Measurements from ENCODE around the gene CRX.

CRX gene

DNA sequence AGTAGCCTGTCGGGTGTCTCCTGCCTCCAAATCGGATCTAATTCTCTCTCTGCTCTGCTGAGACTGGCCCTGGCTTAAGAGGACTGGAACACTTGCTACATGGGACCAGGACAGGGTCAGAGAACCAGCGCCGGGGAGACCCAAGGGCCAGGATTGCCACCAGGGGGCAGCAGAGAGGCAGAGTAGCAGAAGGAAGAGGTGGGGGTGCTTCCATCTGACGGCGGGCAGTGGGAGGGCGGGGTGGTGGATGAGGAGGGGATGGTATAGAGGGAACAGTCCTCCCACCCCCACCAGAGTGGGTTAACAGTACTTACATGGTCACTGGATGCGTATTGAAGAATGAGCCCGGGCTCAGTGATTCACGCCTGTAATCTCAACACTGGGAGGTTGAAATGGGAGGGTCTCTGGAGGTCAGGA lies 31.3 kb upstream of the CRX start:
- Histone ChIP-seq H3K9ac (no peak overlapping the region), H3K27me3 (ENCODE audit: control insufficient read depth, insufficient read depth, low read length) (no peaks in the 10 kb centered on the region), H3K4me3 (ENCODE audit: low read depth, low read length) (no peak overlapping the region), H3K4me2 (ENCODE audit: low read length) (no peak overlapping the region), H3K4me1 (no peaks in the 10 kb centered on the region), H3K36me3 (ENCODE audit: control insufficient read depth, insufficient read depth, low read length) (no peaks in the 10 kb centered on the region), H3K9me3 (ENCODE audit: control insufficient read depth, low read length) (no peaks in the 10 kb centered on the region), H3K27ac (no peak overlapping the region), H2AFZ (peak overlapping the region; percentile 16), H3K79me2 (no peaks in the 10 kb centered on the region)
- TF ChIP-seq, protein P1, sequence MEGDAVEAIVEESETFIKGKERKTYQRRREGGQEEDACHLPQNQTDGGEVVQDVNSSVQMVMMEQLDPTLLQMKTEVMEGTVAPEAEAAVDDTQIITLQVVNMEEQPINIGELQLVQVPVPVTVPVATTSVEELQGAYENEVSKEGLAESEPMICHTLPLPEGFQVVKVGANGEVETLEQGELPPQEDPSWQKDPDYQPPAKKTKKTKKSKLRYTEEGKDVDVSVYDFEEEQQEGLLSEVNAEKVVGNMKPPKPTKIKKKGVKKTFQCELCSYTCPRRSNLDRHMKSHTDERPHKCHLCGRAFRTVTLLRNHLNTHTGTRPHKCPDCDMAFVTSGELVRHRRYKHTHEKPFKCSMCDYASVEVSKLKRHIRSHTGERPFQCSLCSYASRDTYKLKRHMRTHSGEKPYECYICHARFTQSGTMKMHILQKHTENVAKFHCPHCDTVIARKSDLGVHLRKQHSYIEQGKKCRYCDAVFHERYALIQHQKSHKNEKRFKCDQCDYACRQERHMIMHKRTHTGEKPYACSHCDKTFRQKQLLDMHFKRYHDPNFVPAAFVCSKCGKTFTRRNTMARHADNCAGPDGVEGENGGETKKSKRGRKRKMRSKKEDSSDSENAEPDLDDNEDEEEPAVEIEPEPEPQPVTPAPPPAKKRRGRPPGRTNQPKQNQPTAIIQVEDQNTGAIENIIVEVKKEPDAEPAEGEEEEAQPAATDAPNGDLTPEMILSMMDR (IDR thresholded peaks at IDR 0.05) = peak; percentile 89

DNA sequence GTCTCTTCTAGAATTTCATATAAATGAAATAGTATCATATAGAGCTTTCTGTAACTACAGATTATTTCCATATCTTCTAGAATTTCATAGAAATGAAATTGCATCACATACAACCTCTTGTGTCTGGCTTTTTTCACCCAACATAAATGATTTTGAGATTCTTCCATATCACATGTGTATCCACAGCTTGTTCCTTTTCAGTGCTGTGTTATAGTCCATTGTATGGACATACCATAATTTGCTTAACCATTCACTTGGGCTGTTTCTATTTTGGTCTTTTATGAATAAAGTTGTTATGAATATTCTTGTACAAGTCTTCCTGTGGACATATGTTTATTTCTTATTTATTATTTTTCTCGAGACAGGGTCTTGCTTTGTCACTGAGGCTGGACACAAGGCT lies 29.1 kb upstream of the CRX start:
- H3K27ac ChIP-seq = no peak overlapping the region
- no peak overlapping the region for H3K4me3 ChIP-seq (ENCODE audit: low read depth, low read length)
- no peaks in the 10 kb centered on the region for H3K79me2 ChIP-seq
- TF ChIP-seq, protein P1 (IDR thresholded peaks at IDR 0.05) = no peak
- H3K4me1 ChIP-seq = no peaks in the 10 kb centered on the region
- H2AFZ ChIP-seq = no peak overlapping the region
- no peaks in the 10 kb centered on the region for H3K36me3 ChIP-seq (ENCODE audit: control insufficient read depth, insufficient read depth, low read length)
- H3K9ac ChIP-seq = no peak overlapping the region
- H3K9me3 ChIP-seq (ENCODE audit: control insufficient read depth, low read length) = no peaks in the 10 kb centered on the region
- no peaks in the 10 kb centered on the region for H3K27me3 ChIP-seq (ENCODE audit: control insufficient read depth, insufficient read depth, low read length)
- H3K4me2 ChIP-seq (ENCODE audit: low read length) = no peak overlapping the region

DNA sequence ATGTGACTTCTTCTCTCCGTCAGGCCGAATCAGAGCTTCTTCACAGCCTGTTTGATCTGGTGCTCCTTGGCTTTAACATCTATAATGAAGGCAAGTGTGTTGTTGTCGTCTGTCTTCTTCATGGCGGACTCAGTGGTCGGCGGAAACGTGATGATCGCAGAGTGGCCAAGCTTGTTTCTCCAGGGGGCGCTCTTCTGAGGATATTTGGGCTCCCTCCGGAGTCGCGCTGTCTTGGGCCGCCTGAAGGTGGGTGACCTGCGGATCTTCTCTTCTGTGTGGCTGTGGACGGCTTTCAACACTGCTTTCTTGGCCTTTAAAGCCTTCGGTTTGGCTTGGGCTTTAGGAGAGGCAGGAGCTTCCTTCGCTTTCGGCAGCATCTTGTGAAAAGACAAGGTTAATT lies 27.2 kb upstream of the CRX start:
- Histone ChIP-seq H3K9ac (no peak overlapping the region), H3K27me3 (ENCODE audit: control insufficient read depth, insufficient read depth, low read length) (no peaks in the 10 kb centered on the region), H3K4me3 (ENCODE audit: low read depth, low read length) (no peak overlapping the region), H3K9me3 (ENCODE audit: control insufficient read depth, low read length) (no peaks in the 10 kb centered on the region), H3K4me2 (ENCODE audit: low read length) (no peak overlapping the region), H2AFZ (no peak overlapping the region), H3K79me2 (no peaks in the 10 kb centered on the region), H3K27ac (no peak overlapping the region), H3K36me3 (ENCODE audit: control insufficient read depth, insufficient read depth, low read length) (no peaks in the 10 kb centered on the region), H3K4me1 (no peaks in the 10 kb centered on the region)
- TF ChIP-seq, protein P1 (IDR thresholded peaks at IDR 0.05) = no peak

DNA sequence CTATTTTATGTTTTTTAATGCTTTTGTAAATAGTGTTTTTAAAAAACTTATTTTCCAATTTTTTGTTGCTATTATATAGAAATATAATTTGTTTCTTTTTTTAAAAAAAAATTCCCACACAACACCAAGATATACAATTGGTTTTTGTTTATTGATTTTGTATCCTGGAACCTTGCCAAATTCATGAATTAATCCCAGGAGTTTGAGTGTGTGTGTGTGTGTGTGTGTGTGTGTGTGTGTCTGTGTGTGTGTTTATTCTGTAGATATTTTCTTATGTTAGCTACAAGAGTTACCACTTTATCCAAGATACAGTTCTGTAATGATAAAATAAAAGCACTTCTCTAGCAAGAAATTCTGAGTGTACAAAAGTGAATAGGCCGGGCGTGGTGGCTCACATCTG lies 25.0 kb upstream of the CRX start:
- TF ChIP-seq, protein P1 (IDR thresholded peaks at IDR 0.05) = no peak
- Histone ChIP-seq H2AFZ (no peak overlapping the region), H3K36me3 (ENCODE audit: control insufficient read depth, insufficient read depth, low read length) (no peaks in the 10 kb centered on the region), H3K79me2 (no peaks in the 10 kb centered on the region), H3K27me3 (ENCODE audit: control insufficient read depth, insufficient read depth, low read length) (no peaks in the 10 kb centered on the region), H3K9me3 (ENCODE audit: control insufficient read depth, low read length) (no peaks in the 10 kb centered on the region), H3K4me3 (ENCODE audit: low read depth, low read length) (no peak overlapping the region), H3K9ac (no peak overlapping the region), H3K27ac (no peak overlapping the region), H3K4me2 (ENCODE audit: low read length) (no peak overlapping the region), H3K4me1 (no peaks in the 10 kb centered on the region)

DNA sequence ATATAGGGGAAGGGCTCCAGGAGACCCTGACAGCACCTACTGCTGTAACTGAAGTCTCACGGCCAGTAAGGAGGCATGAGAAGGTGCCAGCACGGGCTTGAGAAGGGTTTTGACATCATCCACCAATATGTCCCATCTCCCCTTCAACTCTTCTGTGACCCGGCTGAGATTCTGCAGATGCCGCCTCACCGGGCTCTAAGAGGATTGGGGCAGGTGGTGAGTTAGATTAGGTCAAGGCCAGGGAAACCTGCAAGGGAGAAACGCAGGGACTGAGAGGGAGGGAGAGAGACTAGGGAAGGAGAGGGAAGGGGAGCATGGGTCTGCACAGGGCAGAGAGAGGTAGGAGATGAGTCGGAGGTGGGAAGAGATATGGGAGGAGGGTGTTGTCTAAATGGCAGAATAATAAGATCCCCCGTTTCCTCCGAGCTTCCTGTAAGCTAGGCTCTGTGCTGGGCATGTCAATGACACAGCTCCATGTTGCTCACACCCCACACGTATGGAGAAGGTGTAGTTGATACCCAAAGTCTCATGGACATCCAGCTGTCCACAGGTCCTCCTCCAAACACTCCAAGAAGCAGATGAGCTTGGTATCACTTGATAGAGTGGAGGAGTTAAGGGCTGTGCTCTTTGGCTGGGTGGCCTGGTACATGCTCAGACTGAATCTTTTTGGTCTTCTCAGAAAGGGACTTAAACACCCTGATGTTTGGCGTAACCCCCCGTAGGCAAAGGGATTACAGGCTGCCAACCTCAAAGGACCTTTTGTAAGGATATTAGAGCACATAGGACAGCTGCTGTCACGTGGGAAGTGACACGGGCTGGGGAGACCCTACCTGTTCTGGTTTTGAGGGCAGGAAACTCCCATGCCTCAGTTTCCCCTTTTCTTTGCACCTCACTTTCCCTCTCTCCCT lies 23.5 kb upstream of the CRX start:
- no peaks in the 10 kb centered on the region for H3K27me3 ChIP-seq (ENCODE audit: control insufficient read depth, insufficient read depth, low read length)
- no peak overlapping the region for H3K4me2 ChIP-seq (ENCODE audit: low read length)
- H3K9ac ChIP-seq = no peak overlapping the region
- H3K4me1 ChIP-seq = no peaks in the 10 kb centered on the region
- H3K4me3 ChIP-seq (ENCODE audit: low read depth, low read length) = no peak overlapping the region
- no peak overlapping the region for H2AFZ ChIP-seq
- H3K36me3 ChIP-seq (ENCODE audit: control insufficient read depth, insufficient read depth, low read length) = no peaks in the 10 kb centered on the region
- no peaks in the 10 kb centered on the region for H3K79me2 ChIP-seq
- H3K9me3 ChIP-seq (ENCODE audit: control insufficient read depth, low read length) = no peaks in the 10 kb centered on the region
- H3K27ac ChIP-seq = no peak overlapping the region
- TF ChIP-seq, protein P1 (IDR thresholded peaks at IDR 0.05) = no peak
